HL-60 (cell line): Measurements from ENCODE around the gene PLA2R1.
A peak's percentile ranks its signal among the peaks of the same experiment; 100 is the strongest.

Experiments used
- DNase-seq, 2 experiments: peaks; one replicate each; pipeline ENCODE4 v3.0.0-alpha.2; 2010 to 2020; ENCODE audit warnings: low read depth in 1 of 2, low spot score in 1 of 2
- H3K27ac ChIP-seq: fragments of 250-450 bp; sonication (Bioruptor Pico); replicated peaks from 2 replicates; pipeline ENCODE4 v1.5.1; 2020; ENCODE audit warnings: mild to moderate bottlenecking, moderate library complexity
- H3K27me3 ChIP-seq: fragments of 250-450 bp; sonication (Bioruptor Pico); 2 replicates; pipeline ENCODE4 v1.5.1; 2021; ENCODE audit warnings: mild to moderate bottlenecking, moderate library complexity; ENCODE audit not compliant: insufficient read depth, poor library complexity, severe bottlenecking
- H3K4me3 ChIP-seq: replicated peaks from 2 replicates; pipeline ENCODE4 v1.5.1; 2011; ENCODE audit warnings: mild to moderate bottlenecking, control low read depth, low read length; ENCODE audit not compliant: insufficient read depth
- GABPA ChIP-seq: IDR thresholded peaks from 2 replicates; pipeline ENCODE4 v1.6.1; 2012; ENCODE audit warnings: low read depth
- POLR2AphosphoS5 ChIP-seq: IDR thresholded peaks from 2 replicates; pipeline ENCODE4 v1.6.1; 2012; ENCODE audit warnings: low read depth
- SPI1 ChIP-seq: IDR thresholded peaks from 2 replicates; pipeline ENCODE4 v1.6.1; 2012; ENCODE audit warnings: low read depth, mild to moderate bottlenecking, borderline replicate concordance
- TF ChIP-seq, protein P1 (sequence below): IDR thresholded peaks from one replicate; pipeline ENCODE4 v1.5.1; 2011; ENCODE audit warnings: low read length, control low read depth, inconsistent platforms; ENCODE audit not compliant: insufficient read depth
- TF ChIP-seq, protein P2 (sequence below): IDR thresholded peaks from 2 replicates; pipeline ENCODE4 v1.6.1; 2012; ENCODE audit warnings: low read depth; ENCODE audit not compliant: insufficient replicate concordance

Gene PLA2R1

DNA sequence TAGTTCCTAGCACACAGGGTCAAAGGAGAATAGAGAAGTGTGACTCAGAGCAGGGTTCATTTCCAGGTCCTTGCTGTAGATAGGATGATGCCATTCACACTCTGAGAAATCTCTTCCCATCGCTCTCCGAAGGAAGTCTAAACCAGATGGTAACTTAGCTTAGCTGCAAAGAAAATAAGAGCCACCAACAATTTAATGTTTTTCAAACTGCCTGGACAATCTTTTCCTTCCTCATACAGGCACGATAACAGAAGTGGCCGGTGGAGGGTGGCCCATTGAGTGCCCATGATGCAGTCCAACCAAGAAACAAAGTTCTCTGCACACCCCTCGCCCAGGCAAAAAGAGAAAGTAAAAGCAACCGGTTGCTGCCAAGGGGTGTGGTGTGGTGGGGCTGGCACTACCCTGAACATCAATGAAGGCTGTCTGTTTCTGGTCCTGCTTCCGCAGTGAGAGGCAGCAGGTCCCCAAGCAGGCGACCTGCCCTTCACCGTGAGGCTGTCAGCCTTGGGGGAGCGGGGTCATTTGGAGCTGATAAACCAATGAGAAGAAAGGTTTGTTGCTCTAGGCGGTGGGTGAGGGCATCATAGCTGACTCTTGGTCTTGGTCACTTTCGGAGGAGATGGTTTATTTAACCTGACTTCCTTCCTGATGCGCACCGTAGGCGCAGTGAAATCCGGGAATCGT lies 158.8 kb downstream of the PLA2R1 start:
- TF ChIP-seq SPI1 (no peak), POLR2AphosphoS5 (no peak), GABPA (no peak)
- TF ChIP-seq, protein P1, sequence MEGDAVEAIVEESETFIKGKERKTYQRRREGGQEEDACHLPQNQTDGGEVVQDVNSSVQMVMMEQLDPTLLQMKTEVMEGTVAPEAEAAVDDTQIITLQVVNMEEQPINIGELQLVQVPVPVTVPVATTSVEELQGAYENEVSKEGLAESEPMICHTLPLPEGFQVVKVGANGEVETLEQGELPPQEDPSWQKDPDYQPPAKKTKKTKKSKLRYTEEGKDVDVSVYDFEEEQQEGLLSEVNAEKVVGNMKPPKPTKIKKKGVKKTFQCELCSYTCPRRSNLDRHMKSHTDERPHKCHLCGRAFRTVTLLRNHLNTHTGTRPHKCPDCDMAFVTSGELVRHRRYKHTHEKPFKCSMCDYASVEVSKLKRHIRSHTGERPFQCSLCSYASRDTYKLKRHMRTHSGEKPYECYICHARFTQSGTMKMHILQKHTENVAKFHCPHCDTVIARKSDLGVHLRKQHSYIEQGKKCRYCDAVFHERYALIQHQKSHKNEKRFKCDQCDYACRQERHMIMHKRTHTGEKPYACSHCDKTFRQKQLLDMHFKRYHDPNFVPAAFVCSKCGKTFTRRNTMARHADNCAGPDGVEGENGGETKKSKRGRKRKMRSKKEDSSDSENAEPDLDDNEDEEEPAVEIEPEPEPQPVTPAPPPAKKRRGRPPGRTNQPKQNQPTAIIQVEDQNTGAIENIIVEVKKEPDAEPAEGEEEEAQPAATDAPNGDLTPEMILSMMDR: no peak
- TF ChIP-seq, protein P2, sequence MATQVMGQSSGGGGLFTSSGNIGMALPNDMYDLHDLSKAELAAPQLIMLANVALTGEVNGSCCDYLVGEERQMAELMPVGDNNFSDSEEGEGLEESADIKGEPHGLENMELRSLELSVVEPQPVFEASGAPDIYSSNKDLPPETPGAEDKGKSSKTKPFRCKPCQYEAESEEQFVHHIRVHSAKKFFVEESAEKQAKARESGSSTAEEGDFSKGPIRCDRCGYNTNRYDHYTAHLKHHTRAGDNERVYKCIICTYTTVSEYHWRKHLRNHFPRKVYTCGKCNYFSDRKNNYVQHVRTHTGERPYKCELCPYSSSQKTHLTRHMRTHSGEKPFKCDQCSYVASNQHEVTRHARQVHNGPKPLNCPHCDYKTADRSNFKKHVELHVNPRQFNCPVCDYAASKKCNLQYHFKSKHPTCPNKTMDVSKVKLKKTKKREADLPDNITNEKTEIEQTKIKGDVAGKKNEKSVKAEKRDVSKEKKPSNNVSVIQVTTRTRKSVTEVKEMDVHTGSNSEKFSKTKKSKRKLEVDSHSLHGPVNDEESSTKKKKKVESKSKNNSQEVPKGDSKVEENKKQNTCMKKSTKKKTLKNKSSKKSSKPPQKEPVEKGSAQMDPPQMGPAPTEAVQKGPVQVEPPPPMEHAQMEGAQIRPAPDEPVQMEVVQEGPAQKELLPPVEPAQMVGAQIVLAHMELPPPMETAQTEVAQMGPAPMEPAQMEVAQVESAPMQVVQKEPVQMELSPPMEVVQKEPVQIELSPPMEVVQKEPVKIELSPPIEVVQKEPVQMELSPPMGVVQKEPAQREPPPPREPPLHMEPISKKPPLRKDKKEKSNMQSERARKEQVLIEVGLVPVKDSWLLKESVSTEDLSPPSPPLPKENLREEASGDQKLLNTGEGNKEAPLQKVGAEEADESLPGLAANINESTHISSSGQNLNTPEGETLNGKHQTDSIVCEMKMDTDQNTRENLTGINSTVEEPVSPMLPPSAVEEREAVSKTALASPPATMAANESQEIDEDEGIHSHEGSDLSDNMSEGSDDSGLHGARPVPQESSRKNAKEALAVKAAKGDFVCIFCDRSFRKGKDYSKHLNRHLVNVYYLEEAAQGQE: no peak
- Histone ChIP-seq H3K27ac (no peak overlapping the region; the same call in 1 of the 2 replicates), H3K4me3 (peak overlapping the region; percentile 50), H3K27me3 (no peaks in the 10 kb centered on the region)
- peak; percentile 18 to 31 for DNase-seq

DNA sequence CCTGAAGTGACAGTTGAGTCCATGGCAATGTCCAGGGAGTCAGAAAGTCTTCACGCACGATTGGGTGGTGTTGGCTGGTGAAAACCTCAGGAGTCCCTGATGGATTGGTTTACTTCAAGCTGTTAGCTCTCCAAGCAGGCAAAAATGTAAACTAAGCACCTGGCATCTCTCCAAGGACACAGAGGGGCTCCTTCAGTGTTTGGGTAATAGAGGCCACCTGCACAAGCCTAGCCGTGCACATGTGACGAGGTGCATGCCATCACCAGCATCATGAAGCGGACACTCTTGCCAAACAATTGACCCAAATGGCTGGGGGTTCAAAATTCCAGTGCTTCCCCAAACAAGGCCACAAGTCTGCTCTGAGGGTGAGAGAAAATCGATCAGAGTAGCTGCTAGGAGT lies 159.7 kb downstream of the PLA2R1 start:
- Histone ChIP-seq H3K27ac (no peak overlapping the region), H3K4me3 (no peak overlapping the region), H3K27me3 (no peaks in the 10 kb centered on the region)
- DNase-seq: no peak
- TF ChIP-seq GABPA (no peak), POLR2AphosphoS5 (no peak), SPI1 (no peak)
- TF ChIP-seq, protein P2: no peak
- TF ChIP-seq, protein P1: no peak

DNA sequence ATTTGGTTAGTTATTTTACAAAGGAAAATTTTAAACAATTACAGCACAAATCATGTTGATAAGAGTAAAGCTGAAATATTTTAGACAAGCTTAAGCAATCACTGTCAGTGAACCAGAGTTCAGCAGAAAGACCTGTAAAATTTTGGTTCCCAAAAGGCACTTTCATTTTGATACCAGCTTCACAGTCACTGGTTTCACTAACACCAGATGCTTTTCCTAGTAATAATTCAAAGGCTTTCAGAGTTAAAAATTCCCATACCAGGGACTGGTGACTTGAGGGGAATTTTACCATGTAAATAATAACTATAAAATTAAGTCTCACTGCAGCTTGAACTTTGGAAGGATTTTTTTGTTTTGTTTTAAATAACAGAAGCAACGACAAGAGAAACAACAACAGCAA lies 162.1 kb downstream of the PLA2R1 start:
- no peak for DNase-seq
- no peaks in the 10 kb centered on the region for H3K27me3 ChIP-seq
- no peak for TF ChIP-seq POLR2AphosphoS5
- TF ChIP-seq GABPA: no peak
- TF ChIP-seq, protein P1: no peak
- TF ChIP-seq SPI1: no peak
- TF ChIP-seq, protein P2: no peak
- H3K4me3 ChIP-seq: no peak overlapping the region
- no peak overlapping the region for H3K27ac ChIP-seq
